Non-pigmented ciliary epithelial cell (primary cell): ENCODE results near the gene KRTAP10-2.
"Not testable (repeated sequence)": the region's sequence is repeated elsewhere in the genome, so short reads cannot be mapped to it uniquely, and the experiment has no call there.

ENCODE experiments used
- DNase-seq: peaks from one replicate; pipeline ENCODE4 v3.0.0-alpha.2; 2010; ENCODE audit warnings: low read depth

The KRTAP10-2 gene

GRCh38 chr21:44567481-44568171, 16.3 kb upstream of the KRTAP10-2 start:
- DNase-seq: no peak

DNA sequence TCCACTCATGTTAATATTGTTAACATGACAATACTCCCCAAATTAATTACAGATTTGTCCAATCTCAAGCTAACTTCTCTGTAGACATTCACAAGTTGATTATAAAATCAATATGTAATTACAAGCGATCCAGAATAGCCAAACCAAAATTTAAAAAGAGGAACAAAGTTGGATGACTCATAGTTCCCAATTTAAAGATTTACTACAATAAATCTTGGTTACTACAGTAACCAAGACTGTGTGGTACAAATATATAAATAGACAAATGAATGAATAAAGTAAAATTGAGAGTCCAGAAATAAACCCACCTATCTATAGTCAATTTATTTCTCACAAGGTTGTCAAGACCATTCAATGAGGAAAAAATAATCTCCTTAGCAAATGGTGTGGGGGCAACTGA, 15.1 kb upstream of the KRTAP10-2 start:
- DNase-seq: no peak

DNA sequence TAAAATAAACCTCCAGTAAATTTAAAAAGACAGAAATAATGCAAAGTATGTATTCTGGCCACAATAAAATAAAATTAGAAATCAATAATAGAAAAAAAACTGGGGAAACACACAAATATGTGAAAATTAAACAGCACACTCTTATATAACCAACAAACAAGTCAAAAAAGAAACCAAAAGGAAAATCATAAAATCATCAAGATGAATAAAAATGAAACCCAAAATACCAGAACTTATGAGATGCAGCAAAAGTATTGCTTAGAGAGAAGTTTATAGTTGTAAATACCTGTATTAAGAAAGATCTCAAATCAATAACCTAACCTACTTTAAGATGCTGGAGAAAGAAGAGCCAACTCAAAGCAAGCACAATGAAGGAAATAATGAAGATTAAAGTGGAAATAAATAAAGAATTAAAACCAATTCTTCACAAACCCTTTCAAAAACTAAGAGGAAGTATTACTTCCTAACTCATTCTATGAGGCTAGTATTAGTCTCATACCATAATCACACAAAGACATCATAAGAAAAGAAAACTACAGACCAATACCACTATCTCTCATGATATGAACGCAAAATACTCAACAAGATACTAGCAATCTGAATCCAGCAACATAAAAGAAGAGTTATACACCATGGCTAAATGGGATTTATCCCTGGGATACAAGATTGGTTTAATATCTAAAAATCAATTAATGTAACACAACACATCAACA, 13.7 kb upstream of the KRTAP10-2 start:
- DNase-seq: no peak

- DNase-seq: no peak
Measured at GRCh38 chr21:44564099-44564498, 12.8 kb upstream of the KRTAP10-2 start.

DNA sequence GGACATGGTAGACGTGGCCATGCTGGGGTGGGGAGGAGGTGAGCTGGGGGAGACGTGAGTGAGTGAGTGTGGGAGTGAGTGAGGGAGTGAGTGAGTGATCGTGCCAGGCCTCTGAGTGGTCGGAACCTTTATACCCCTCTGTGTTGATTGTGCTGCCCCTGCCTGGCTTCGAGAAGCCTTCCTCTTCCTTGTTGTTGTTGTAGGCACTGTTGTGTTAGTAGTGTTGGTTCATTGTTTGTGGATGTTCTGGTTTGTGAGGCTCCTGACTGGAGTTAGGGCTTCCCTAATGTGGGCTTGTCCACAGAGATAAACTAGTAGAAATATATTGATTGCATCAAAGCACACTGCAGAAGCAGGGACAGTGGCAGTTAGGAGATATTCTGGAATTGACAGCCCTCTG, 7.4 kb upstream of the KRTAP10-2 start, which contains the start of gene KRTAP10-3:
Gene KRTAP10-3 (minus strand): TSS at position 101 of the 400 bp plus-strand sequence. CDS start 80 bp downstream, at position 21.
- no peak for DNase-seq

DNA sequence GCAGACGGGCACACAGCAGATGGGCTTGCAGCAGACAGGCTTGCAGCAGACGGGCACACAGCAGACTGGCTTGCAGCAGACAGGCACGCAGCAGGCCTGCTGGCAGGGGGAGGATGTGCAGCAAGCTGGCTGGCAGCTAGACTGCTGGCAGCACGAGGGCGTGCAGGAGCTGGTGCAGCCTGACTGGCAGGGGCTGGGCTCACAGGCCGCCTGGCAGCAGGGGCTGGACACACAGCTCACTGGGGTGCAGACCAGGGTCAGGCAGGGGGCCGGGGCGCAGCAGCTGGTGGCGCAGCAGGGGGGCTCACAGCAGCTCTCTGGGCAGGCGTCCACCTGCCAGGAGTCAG, 7.0 kb upstream of the KRTAP10-2 start:
- not testable (repeated sequence) for DNase-seq

- no peak for DNase-seq
Measured at GRCh38 chr21:44557491-44558328, 6.4 kb upstream of the KRTAP10-2 start.

DNA sequence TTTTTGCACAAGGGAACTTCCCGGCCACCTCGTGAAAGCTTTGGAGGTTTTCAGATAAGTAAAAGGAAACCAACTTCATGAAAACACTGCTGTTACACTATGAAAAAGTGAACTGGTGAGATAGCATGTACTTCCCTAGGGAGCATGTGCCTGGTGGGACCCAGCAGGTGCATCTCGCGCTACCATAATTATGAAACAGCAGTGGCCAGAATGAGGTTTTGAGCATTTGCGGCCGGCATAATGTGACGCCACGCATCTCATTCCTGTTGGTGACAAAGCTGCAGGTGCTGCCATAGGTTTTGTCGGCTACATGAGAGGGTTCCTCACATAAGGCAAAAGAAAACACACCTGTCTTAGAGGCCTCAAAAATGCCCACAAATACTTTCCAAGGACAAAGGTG, 5.6 kb upstream of the KRTAP10-2 start:
- no peak for DNase-seq

GRCh38 chr21:44555200-44555875, 4.0 kb upstream of the KRTAP10-2 start:
- DNase-seq: no peak

- DNase-seq: no peak
Measured at GRCh38 chr21:44552681-44553080, 1.4 kb upstream of the KRTAP10-2 start.

DNA sequence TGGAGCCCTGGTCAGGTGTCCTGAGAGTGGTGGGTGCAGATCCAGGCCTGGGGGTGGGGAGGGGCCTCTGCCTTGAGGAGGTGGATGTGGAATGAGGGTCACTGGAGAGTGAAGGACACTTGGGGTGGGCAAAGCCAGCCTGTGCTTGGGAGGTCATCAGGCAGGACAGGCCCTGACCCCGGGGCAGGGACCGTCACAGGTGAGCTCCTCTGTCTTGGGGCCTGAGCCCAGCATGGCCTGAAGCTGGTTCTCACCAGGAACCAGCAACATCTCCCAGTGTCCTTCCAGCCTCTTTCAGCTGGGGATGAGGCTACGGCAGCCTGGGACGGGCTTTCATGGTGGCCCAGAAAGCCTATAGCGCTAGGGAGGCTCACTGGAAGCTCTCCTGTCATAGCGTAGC, 831 bp upstream of the KRTAP10-2 start:
- DNase-seq: no peak

DNA sequence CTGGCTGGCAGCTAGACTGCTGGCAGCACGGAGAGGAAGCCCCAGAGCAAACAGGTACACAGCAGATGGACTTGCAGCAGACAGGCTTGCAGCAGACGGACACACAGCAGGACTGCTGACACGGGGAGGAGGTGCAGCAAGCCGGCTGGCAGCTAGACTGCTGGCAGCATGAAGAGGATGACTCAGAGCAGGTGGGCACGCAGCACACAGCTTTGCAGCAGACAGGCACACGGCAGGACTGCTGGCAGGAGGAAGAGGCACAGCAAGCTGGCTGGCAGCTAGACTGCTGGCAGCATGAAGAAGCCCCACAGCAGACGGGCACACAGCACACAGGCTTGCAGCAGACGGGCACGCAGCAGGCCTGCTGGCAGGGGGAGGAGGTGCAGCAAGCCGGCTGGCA, 498 bp downstream of the KRTAP10-2 start:
- no peak for DNase-seq

- not testable (repeated sequence) for DNase-seq
Measured at GRCh38 chr21:44550285-44550684, 1.0 kb downstream of the KRTAP10-2 start.

GRCh38 chr21:44549525-44550211, 1.6 kb downstream of the KRTAP10-2 start:
- DNase-seq: no peak

- no peak for DNase-seq
Measured at GRCh38 chr21:44548922-44549321, 2.4 kb downstream of the KRTAP10-2 start.

DNA sequence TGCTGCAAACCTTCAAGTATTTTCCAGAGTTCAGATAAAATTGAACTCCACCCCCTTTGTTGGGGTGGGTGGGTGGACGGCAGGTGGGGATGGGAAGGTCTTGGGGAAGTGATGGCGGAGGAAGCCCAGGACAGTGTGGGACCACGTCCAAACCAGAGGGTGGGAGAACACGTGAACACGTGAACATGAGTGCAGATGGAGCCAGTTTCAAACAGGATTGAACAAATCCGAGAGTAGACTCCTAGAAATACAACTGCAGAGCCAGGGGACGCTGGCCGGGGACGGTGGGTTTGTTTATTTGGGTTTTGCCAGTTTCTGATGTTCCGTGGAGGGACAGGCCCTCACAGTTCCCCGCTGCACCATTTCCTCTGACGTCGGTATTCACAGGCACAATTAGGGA, 2.9 kb downstream of the KRTAP10-2 start:
- no peak for DNase-seq

GRCh38 chr21:44547656-44548331, 3.5 kb downstream of the KRTAP10-2 start:
- no peak for DNase-seq

DNA sequence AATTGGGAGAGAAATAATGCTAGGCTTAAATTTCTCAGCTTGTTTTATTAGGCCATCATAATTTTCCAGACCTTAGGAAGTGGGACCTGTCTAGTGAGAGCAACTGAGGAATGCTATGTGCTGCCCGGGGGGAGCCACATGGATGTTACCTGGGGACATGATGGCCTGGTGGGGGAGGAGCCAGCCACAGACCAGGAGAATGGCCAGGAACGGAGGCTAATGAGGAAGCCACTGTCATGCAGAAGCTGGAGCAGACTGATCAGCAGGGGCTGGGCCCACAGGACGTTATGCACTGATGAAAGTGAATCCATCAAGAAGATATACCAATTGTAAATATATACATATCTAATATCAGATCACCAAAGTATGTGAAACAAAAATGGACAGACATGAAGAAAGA, 6.7 kb downstream of the KRTAP10-2 start:
- DNase-seq: no peak

DNA sequence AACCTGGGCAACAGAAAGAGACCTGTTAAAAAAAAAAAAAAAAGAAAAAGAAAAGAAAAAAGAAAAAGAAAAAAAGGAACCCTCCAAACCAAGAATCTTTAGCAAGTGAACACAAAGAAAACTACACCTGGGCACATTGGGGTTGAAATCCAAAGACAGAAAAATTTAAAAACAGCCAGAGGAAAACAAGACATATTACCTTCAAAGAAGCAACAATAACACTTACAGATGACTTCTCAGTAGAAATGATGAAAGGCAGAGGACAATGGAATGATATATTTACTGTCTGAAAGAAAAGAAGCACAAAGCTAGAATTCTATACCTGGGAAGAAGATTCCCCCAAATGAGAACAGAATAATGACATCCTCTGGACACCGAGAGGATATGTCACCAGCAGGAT, 8.6 kb downstream of the KRTAP10-2 start:
- no peak for DNase-seq

GRCh38 chr21:44540741-44541288, 10.5 kb downstream of the KRTAP10-2 start:
- DNase-seq: no peak
